ENCODE results near the gene POU2AF1.

Gene POU2AF1

DNA sequence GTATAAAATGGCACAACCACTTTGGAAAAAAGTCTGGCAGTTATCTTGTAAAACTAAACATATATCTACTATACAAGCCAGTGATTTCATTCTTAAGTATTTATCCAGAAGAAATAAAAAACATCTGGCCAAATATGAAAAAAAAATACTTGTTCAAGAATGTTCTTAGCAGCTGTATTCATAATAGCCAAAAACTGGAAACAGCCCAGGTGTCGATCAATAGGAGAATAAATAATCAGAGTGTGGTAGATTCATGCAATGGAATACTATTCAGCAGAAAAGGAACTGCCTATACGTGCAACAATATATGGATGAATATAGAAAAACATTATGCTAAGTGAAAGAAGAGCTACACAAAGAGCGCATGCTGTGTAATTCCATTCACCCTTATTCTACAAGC is 36.7 kb downstream of the POU2AF1 start:
- H3K9me2 ChIP-seq (replicated peaks; ENCODE audit: control insufficient read depth, low read length) = no peaks in the 10 kb centered on the region
- H3K36me3 ChIP-seq (ENCODE audit: control insufficient read depth, low read length) = no peaks in the 10 kb centered on the region
- no peaks in the 10 kb centered on the region for H3K27me3 ChIP-seq (ENCODE audit: control insufficient read depth, low read length)
- H3F3A ChIP-seq (ENCODE audit: control insufficient read depth, insufficient read depth) = peaks cover 26% of the 10 kb centered on the region
- H3K4me3 ChIP-seq (ENCODE audit: low read length) = no peak overlapping the region
- no peaks in the 10 kb centered on the region for H4K20me1 ChIP-seq (ENCODE audit: control insufficient read depth, insufficient read depth, low read depth, low read length)
- no peaks in the 10 kb centered on the region for H3K9me3 ChIP-seq (ENCODE audit: control insufficient read depth, insufficient read depth, low read length)
- H3K4me1 ChIP-seq (ENCODE audit: control insufficient read depth, low read length) = peaks cover 5% of the 10 kb centered on the region; the same call in 1 of the 2 replicates
- TF ChIP-seq, protein P1, sequence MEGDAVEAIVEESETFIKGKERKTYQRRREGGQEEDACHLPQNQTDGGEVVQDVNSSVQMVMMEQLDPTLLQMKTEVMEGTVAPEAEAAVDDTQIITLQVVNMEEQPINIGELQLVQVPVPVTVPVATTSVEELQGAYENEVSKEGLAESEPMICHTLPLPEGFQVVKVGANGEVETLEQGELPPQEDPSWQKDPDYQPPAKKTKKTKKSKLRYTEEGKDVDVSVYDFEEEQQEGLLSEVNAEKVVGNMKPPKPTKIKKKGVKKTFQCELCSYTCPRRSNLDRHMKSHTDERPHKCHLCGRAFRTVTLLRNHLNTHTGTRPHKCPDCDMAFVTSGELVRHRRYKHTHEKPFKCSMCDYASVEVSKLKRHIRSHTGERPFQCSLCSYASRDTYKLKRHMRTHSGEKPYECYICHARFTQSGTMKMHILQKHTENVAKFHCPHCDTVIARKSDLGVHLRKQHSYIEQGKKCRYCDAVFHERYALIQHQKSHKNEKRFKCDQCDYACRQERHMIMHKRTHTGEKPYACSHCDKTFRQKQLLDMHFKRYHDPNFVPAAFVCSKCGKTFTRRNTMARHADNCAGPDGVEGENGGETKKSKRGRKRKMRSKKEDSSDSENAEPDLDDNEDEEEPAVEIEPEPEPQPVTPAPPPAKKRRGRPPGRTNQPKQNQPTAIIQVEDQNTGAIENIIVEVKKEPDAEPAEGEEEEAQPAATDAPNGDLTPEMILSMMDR (IDR thresholded peaks at IDR 0.05; ENCODE audit: low read depth, low read length, poor library complexity, severe bottlenecking) = no peak
- TF ChIP-seq EZH2phosphoT487 (IDR thresholded peaks at IDR 0.05; ENCODE audit: borderline replicate concordance, low read length) = no peak
- H3K27ac ChIP-seq (ENCODE audit: low read depth, low read length) = no peak overlapping the region
- no peak overlapping the region for H3K4me2 ChIP-seq (ENCODE audit: low read length)
- H3K79me2 ChIP-seq (ENCODE audit: control insufficient read depth, low read length) = no peaks in the 10 kb centered on the region

DNA sequence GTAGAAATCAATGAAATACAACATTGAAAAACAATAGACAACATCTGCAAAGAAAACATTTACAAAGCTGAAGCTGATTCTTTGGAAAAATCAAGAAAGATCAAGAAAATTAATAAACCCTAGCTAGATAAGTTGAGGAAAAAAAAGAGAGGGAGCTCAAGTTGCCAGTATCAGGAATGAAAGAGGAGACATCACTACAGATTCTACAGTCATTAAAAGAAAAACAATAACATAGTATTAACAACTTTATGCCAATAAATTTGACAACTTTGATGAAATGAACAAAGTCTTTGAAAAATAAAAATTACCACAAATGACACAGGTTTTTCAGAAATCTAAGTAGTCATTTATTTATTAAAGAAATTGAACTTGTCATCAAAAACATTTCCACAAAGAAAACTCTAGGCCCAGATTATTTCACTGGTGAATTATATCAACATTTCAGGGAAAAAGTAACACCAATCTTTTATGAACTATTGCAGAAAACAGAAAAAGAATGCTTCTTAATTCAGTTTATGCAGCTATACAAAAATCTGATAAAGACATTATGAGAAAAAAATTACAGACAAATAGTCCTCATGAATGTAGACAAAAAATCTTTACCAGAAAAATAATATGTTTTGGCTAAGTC is 39.2 kb downstream of the POU2AF1 start:
- Histone ChIP-seq H3K4me3 (ENCODE audit: low read length) (no peak overlapping the region), H3K27me3 (ENCODE audit: control insufficient read depth, low read length) (0 out of 2 replicates have a peak, but pooled peaks cover 2% of the 10 kb centered on the region), H3K9me2 (replicated peaks; ENCODE audit: control insufficient read depth, low read length) (no peaks in the 10 kb centered on the region), H4K20me1 (ENCODE audit: control insufficient read depth, insufficient read depth, low read depth, low read length) (no peaks in the 10 kb centered on the region), H3K4me2 (ENCODE audit: low read length) (no peak overlapping the region), H3F3A (ENCODE audit: control insufficient read depth, insufficient read depth) (peaks cover 6% of the 10 kb centered on the region), H3K36me3 (ENCODE audit: control insufficient read depth, low read length) (no peaks in the 10 kb centered on the region), H3K4me1 (ENCODE audit: control insufficient read depth, low read length) (no peaks in the 10 kb centered on the region), H3K9me3 (ENCODE audit: control insufficient read depth, insufficient read depth, low read length) (no peaks in the 10 kb centered on the region), H3K79me2 (ENCODE audit: control insufficient read depth, low read length) (no peaks in the 10 kb centered on the region), H3K27ac (ENCODE audit: low read depth, low read length) (no peak overlapping the region)
- TF ChIP-seq EZH2phosphoT487 (IDR thresholded peaks at IDR 0.05; ENCODE audit: borderline replicate concordance, low read length) = no peak
- TF ChIP-seq, protein P1 (IDR thresholded peaks at IDR 0.05; ENCODE audit: low read depth, low read length, poor library complexity, severe bottlenecking) = no peak

DNA sequence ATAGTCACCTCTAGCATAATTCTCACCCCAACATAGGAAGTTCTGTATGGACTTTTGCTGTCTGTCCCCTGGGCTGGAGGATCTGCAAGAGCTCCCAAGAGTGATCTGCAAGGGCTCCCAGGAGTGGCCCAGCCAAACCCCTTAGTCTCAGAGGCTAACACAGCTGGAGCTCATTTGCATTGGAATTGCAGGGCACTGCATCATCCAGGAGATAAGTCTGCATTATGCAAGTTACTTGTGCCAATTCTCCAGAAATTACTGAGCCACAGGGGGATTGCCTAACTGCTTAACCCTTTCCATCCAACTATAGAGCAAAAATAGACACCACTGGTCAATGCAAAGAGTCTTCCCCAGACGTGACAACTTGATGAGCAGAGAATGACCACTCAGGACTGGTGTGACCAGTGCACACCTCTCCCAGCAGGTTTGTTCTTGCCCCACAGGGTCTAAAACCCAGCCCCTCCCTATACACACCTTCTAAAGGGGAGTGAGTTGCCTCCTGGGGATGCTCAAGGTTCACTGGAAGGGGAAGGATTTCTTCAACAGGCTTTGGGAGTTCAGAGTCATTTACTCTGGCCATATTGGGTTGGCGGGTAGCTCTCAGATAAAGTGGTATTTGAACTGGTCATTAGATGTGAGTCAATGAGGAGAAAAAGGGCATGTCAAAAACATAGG is 42.4 kb downstream of the POU2AF1 start:
- Histone ChIP-seq H3F3A (ENCODE audit: control insufficient read depth, insufficient read depth) (no peaks in the 10 kb centered on the region), H3K4me3 (ENCODE audit: low read length) (no peak overlapping the region)

More for the DNA sequence above, 42.4 kb downstream of the POU2AF1 start:
- H3K4me2 ChIP-seq (ENCODE audit: low read length) = no peak overlapping the region
- no peak for TF ChIP-seq EZH2phosphoT487 (IDR thresholded peaks at IDR 0.05; ENCODE audit: borderline replicate concordance, low read length)
- TF ChIP-seq, protein P1 (IDR thresholded peaks at IDR 0.05; ENCODE audit: low read depth, low read length, poor library complexity, severe bottlenecking) = no peak
- H3K9me3 ChIP-seq (ENCODE audit: control insufficient read depth, insufficient read depth, low read length) = no peaks in the 10 kb centered on the region
- H3K27ac ChIP-seq (ENCODE audit: low read depth, low read length) = no peak overlapping the region
- H3K9me2 ChIP-seq (replicated peaks; ENCODE audit: control insufficient read depth, low read length) = no peaks in the 10 kb centered on the region
- 0 out of 2 replicates have a peak, but pooled peaks cover 2% of the 10 kb centered on the region for H3K27me3 ChIP-seq (ENCODE audit: control insufficient read depth, low read length)
- no peaks in the 10 kb centered on the region for H3K79me2 ChIP-seq (ENCODE audit: control insufficient read depth, low read length)
- no peaks in the 10 kb centered on the region for H3K4me1 ChIP-seq (ENCODE audit: control insufficient read depth, low read length)
- H3K36me3 ChIP-seq (ENCODE audit: control insufficient read depth, low read length) = no peaks in the 10 kb centered on the region
- H4K20me1 ChIP-seq (ENCODE audit: control insufficient read depth, insufficient read depth, low read depth, low read length) = no peaks in the 10 kb centered on the region

Measured in DOHH2 (cell line).